HepG2 (cell line): ENCODE measurements around the gene PIAS1. TPM values are rescaled to one million over a fixed set of nuclear protein-coding genes. Genes with fewer than 3 reads are reported as not detected.
A peak's percentile ranks its signal among the peaks of the same experiment; 100 is the strongest.

Experiments used
- ARID4A ChIP-seq: sonication (generic); formaldehyde crosslinking; IDR thresholded peaks from 2 replicates; pipeline ENCODE4 v1.5.0; 2020; ENCODE audit warnings: mild to moderate bottlenecking, missing genetic modification reagents, borderline replicate concordance
- ARID5B ChIP-seq: IDR thresholded peaks from 2 replicates; pipeline ENCODE4 v1.4.0; 2020; ENCODE audit warnings: mild to moderate bottlenecking, missing genetic modification reagents
- REPIN1 ChIP-seq: sonication (generic); formaldehyde crosslinking; IDR thresholded peaks from 2 replicates; pipeline ENCODE4 v1.8.0; 2022; ENCODE audit warnings: missing genetic modification reagents, low read depth, mild to moderate bottlenecking, borderline replicate concordance
- ZBTB21 ChIP-seq: sonication (generic); formaldehyde crosslinking; IDR thresholded peaks from 2 replicates; pipeline ENCODE4 v1.4.0; 2020; ENCODE audit warnings: missing genetic modification reagents
- ZBTB40 ChIP-seq, 2 experiments: fragments of 450-650 bp in 1 of 2; sonication (generic) in 1 of 2; formaldehyde crosslinking in 1 of 2; IDR thresholded peaks; 2 replicates each; pipeline versions ENCODE4 v1.6.1 to v1.8.0; 2016 to 2022; ENCODE audit warnings: antibody characterized with exemption in 1 of 2, mild to moderate bottlenecking in 1 of 2, missing genetic modification reagents in 1 of 2
- ZNF710 ChIP-seq: sonication (generic); formaldehyde crosslinking; IDR thresholded peaks from 2 replicates; pipeline ENCODE4 v1.5.0; 2020; ENCODE audit warnings: mild to moderate bottlenecking, missing genetic modification reagents, borderline replicate concordance
- polyA plus RNA-seq, 8 experiments: library from polyadenylated mRNA; depleted of rRNA in 3 of 8; stranded (reverse) in 7 of 8; unstranded in 1 of 8; fragments of >200 nt; fragmentation: Illumina TruSeq in 4 of 8; extraction: Trizol in 4 of 8; gene quantifications; 2 replicates each; pipeline versions ENCODE4 v1.2.1 to v1.2.3, GENCODE V29; 2011 to 2016; ENCODE audit warnings: low read depth in 4 of 8, missing spikeins in 1 of 8, mixed read lengths in 1 of 8; ENCODE audit not compliant: insufficient read depth in 1 of 8
- total RNA-seq, 5 experiments: library from RNA; depleted of rRNA; stranded (reverse); fragments of >200 nt; fragmentation: Illumina TruSeq; extraction: Trizol; gene quantifications; 2 replicates each; pipeline ENCODE4 v1.2.3, GENCODE V29; 2016; ENCODE audit warnings: low read depth in 1 of 5

The PIAS1 gene
- total and polyA plus RNA-seq, 2 of the 13 experiments (the other 11 are each of a cell fraction or from before 2014, with no cell fraction given): 20.7 to 33.7 TPM

- no peak for TF ChIP-seq ZBTB40 (IDR thresholded peaks at IDR 0.05)
- peak; percentile 47; the same call in 1 of the 2 replicates for TF ChIP-seq ZBTB40 (CRISPR knock-in tag; IDR thresholded peaks at IDR 0.05)
- TF ChIP-seq ZNF710: 0 out of 2 replicates have a peak, but pooled peaks have one; percentile 35
- peak; percentile 85; the same call in 1 of the 2 replicates for TF ChIP-seq REPIN1 (CRISPR knock-in tag)
- TF ChIP-seq ARID4A: peak; percentile 96
- no peak for TF ChIP-seq ARID5B (CRISPR knock-in tag)
- TF ChIP-seq ZBTB21 (CRISPR knock-in tag): no peak
These were observed at the start of gene PIAS1 (continued) for GRCh38 chr15:68053701-68054627.
